Measurements from ENCODE around the gene TMEM212.
"Not testable (repeated sequence)": the region's sequence is repeated elsewhere in the genome, so short reads cannot be mapped to it uniquely, and the experiment has no call there.

Gene TMEM212

DNA sequence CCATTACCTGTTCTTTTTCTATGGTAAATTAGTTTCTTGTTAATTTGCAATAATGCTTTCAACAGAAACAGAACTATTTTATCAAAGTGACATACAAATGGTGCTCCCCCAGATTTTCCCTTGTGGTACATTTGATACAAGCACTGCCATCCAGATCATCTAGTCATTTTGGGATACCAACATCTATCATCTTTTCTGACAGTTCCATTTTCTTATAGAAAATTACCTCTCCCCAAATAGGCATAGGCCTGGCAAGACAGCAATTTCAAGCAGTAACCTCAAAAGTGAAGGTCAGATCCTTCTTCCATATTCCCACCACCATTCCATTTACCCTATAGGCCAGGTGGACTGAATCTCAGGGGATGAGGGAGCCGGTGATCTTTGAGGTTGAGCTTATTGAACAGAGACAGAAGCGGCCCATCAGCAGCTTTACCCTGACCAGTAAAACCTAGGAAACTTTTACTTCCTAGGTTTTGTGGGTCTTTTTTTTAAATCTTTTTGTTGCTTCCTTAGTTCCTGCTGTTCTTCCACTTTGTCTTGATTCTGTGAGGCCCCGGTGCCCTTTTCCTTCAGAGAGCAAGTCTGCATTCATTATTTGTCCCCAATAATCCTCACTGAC lies 29.8 kb upstream of the TMEM212 start:
- DNase-seq (ENCODE audit: low spot score): no peak

DNA sequence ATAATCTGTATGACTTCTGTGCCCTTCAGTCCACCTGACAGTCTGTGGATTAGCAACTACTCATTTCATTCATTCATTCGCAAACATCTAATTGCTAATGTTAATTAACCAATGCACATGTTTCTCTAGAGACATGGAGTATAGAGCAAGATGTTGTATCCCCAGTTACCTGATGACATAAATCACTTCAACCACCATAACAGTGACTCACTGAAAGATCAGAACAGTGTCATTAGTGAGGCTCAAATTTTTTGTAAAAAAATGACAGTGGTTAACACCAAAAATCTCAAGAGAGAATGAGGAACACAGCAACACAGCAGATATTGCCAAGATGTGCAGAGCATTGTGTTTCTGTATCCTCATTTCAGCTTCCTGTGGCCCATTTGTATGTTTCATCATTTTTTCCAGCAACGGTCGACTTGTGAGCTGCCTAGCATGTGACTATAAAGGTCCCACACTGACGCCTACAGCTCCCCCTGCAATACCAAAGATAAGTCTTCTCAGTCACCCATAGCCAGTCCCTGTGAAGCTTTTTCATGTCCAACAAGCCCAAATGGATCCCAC lies 29.2 kb upstream of the TMEM212 start:
- no peak for DNase-seq (ENCODE audit: low spot score)

DNA sequence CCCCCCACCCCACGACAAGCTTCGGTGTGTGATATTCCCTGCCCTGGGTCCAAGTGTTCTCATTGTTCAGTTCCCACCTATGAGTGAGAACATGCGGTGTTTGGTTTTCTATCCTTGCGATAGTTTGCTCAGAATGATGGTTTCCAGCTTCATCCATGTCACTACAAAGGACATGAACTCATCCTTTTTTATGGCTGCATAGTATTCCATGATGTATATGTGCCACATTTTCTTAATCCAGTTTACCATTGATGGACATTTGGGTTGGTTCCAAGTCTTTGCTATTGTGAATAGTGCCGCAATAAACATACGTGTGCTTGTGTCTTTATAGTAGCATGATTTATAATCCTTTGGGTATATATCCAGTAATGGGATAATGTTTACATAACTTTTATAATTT lies 28.5 kb upstream of the TMEM212 start:
- DNase-seq (ENCODE audit: low spot score): not testable (repeated sequence)

DNA sequence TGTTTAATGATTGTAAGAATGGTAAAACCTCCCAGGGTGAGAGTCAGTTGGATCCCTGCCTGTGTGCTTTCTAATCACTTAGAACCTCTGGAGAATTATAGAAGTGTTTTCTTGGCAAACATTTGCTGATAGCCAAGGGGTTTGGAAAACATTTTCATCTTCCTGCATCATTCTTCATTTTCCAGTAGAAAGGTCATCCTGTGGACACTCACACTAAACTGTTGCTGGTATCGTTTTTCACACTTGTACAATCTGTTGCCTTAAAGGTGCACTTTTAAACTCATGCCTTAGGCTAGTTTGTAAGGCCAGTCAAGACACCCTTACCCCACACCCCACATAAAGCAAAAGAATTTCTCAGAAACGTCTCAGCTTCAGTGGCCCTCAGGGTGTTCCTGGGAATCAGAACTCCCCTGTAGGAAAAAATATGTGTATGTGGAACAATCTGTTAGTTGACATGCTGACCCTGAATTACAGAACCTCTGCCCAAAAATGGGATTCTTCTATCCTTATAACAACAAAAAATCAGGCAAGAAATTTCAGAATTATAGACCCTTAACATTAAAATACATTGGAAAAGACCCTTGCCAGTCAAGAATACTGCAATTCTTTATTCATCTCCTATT lies 27.1 kb upstream of the TMEM212 start:
- DNase-seq (ENCODE audit: low spot score): no peak

DNA sequence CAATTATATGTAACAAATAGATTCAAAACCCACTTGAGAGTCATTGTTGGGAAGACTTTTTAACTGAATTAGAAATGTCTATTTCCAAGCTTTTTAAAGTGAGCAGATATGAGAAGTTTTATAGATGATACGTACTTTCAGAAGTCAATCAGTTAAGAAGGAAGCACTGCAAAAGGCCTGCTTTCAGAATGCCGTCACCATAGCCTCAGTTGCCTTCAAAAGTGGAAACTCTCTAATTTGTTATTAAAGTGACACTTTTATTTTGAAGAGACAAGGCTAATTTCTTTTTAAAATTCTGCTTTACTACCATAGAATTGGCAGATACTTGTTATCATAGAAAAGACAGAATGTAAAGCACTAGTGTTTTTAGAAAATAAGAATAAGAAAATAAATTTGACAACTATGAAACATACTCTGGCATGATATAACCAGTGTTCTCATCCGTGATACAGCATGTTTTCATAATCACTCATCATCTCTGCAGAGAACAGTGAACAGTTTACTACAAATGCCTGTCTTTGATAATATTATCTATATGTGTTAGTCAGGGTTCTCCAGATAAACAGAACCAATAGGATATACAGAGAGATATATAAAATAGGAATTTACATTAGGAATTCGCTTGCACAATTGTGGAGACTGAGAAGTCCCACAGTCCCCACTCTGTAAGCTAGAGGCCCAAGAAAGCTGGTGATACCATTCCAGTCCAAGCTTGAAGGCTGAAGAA lies 25.9 kb upstream of the TMEM212 start:
- no peak for DNase-seq (ENCODE audit: low spot score)

DNA sequence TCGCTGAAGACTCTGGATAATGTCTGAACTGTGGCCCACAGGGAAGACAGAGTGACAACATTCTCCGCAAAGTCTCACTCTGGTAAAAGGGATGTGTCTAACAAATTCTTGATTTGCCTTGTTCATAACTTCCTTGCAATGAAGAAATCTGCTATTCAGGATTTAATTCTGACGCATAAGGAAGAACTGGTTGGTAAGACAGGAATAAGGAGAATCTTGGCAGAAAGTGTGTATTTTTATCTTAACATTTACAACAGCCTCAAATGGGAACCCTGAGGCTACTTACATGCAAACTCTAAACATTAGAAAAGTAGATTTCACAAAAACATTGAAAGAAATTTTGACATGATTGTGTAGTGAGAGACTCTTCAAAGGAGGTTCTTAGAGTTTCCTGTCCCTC lies 22.1 kb upstream of the TMEM212 start:
- DNase-seq (ENCODE audit: low spot score): no peak

DNA sequence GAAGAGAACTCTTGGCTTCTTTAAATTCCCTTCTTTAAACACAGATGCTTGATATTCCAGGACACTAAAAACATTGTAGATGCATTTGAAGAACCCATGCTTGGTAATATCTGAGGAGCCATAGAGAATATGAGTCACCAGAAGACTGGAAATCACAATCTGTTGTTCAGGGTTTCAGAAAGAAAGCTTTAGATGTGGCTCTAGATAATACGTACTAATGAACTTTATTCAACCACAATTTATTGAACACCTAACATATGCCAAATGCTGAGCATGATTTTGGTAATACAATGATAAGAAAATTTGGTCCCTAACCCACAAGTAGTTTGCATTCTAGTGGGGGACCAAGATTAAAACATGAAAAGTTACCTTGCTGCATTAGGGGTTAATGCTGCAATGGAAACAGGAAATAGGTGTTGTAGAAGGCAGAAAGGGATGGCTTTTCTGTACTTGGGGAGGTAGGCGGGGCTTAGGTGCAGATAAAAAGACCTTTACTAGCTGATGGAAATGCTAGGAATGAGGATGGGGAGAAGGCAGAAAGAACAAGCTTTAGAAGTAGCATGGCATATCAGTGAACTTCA lies 21.3 kb upstream of the TMEM212 start:
- no peak for DNase-seq (ENCODE audit: low spot score)

DNA sequence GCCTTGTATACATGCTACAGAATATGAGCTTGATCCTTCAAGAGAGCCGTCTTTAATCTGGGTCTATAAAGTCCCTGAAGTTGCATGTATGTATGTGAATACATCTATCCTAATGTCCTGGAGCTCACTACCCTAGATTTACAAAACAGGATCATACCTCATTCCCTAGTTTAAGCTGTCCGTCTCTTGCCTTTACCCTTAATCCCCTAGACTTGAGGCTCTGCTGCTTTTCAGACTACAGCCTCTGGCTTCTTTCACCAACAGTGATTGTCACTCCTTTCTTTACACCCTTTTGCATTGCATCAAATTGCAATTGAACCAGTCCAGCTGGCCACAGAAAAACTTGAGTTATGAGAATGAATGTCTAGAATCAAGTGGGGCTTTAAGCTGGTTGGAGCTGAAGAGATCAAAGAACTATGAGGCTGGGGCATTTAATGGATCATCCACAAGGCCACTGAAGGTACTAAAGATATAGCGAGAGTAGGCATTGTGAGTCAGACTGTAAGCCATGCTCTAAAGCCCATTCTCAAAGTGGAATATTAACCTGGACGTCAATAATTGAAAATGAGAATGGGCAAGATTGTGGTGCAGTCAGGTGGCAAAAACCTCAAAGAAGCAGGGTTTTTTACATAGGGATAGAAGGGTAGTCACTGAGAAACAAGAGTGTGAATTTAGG lies 20.6 kb upstream of the TMEM212 start:
- DNase-seq (ENCODE audit: low spot score): no peak

DNA sequence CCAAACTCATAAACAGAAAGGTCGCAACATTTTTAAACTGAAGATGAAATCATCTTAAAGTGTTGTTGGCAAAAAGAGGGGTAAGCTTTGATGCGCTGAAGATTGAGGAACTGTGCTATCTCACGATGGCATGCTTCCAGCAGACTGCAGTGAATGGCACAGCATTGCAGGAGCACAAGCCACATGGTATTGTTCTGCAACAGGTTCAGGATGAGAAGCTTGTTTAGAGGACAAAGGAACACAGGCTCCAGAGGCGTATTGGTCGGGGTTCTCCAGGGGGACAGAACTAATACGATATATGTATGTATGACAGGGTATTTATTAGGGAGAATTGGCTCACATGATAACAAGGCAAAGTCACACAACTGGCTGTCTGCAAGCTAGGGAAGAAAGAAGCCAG lies 19.0 kb upstream of the TMEM212 start:
- no peak for DNase-seq (ENCODE audit: low spot score)

DNA sequence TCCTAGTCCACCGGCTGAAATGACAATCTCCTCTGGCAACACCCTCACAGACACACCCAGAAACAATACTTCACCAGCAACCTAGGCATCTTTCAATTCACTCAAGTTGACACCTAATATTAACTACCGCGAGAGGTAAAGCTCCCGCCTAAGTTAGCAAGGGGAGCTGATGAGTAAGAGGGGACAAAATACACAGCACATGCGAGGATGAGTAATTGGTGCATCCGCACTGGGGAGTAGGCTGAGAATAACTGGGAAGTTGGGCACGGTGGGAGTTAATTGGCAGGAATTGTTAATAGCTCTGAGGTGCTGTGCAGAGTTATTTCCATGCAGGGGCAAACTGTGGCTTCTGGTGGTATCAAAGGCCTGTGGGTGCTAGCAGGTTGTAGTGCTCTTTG lies 18.3 kb upstream of the TMEM212 start:
- DNase-seq (ENCODE audit: low spot score): no peak

DNA sequence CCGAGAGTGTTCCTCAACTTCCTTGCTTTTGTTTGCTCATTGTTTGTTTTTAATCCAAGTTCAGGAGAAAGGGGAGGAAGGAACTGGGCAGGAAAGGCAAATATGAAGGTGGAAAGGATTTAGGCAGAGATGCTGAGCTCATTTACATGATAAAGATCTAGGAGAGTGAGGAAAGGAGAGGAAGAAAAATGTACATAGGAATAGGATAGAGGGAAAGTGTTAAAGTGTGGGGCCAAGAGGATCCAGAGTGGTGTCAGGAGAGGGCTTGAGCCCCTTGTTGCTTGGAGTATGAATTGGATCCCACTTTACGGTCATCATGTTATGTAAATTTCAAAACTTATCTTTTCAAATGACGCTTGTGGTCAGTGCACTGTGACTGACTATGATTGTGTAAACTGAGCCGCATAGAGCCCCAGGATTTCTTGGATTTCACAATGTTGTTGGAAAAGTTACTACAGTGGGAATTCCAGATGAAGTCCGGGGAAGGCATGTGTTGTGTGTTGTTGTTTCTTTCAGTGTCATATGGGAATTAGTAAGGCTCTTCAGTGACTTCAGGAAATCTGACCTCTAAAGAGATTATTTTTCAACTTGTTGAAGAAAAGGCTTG lies 17.8 kb upstream of the TMEM212 start:
- no peak for DNase-seq (ENCODE audit: low spot score)

DNA sequence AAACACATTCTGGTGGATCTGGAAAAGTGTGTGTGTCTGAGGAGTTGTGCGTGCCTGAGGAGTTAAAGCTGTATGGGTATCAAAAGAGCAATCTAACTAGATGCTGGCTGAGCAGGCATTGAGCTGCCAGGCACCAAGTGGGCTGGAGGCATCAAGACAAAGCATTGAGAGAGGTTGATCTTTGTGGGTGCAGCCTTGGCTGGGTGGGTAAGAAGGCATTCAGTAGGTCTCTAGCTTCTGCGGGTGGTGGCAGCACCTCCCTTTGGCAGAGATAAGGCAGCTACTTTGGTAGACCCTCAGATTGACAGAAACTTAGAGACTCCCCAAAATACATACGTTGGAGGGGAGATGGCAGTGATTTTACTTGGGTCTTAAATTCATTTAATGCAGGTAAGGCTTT lies 15.8 kb upstream of the TMEM212 start:
- no peak for DNase-seq (ENCODE audit: low spot score)

DNA sequence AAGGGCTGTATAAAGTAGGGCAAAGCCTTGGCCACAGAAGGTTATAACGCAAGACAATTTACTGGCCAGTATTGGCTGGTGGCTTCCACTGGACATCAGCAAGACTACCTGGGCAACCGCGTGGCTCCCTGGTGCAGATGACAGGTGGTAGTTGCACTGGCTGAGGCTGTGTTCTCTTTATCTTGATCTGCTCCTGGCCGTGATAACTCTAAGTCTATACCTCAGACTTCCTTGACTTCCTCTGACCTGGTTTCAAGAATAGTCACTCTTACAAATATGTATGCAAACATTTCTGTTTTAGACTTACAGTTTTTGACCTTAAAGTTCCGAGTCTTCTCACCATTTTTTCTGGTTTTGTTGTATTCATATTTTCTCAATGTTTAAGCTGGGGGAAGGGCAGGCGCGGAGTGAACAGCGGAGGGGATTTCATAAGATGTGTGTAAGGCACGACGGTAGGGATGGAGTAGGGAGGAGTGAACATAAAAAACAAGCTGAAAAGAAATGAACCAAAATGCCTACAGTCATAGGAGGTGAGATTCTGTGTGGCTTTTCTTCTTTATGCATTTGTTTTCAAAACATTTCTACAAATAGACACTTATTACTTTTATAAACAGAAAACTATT lies 15.2 kb upstream of the TMEM212 start:
- no peak for DNase-seq (ENCODE audit: low spot score)

DNA sequence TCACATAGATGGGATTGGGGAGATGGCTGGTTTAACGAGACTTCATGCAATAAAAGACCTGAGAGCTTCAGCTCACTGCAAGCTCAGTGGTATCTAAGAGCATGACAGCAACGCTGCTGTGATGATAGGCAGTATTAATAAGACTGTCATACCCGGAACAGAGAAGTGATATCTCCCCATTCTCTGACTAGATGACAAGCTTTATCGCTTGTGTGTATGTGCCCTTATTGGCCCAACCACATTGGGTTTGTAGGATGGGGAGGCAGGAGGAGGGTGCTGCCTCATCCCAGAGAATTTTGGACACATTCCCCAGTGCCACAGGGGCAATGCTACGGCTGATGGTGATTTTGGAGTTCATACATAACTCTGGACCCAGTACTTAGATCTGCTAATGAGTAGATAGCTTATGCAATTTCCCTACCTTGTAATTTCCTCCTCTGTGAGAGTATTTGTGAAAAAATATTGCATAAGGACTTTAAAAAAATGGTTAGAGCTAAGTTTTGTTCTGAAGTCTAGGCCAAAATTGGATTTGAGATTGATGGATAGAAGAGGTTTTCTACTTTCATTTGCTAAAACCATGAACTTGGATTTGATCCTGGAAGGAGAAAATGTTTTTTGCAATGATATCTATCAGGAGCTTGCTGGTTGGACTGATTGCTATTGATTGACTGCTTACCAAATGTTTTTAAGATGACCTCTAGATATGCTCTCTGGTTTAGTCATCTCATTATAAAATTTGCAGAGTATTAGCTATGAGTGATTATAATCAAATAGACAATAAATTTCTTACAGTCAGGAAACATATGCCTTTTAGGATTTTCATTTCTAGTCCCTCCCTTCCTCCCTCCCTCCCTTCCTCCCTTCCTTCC lies 14.0 kb upstream of the TMEM212 start:
- DNase-seq (ENCODE audit: low spot score): no peak

DNA sequence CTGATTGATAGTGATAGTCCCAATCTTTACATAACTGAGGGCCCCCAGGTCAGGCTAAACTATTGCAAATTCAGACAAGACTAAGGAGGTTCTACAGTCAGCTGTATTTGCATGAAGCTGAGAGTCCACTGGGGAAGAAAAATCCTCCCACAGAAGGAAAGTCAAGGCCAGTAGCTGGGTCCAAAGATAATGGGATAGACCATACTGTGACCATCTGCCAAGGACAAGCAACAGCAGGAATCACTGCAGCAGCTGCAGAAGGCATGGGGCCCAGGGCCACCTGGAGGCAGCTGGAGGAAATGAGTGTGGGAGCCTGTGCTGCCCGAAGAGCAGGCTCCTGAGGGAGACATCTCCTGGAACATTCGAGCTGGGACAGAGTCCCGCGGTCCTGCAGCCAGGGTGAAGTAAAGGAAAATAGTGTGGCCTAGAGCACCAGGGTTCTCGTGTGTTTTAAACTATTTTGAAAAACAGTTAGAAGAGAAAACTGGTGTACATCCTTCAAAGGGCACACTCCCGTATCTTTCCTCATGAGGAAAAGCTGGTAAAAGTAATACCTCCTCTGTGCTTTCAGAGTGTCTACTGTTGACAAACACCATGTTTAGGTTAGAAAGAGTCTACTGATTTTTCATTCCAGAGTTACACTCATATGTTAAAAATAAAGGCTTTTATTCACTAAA lies 13.2 kb upstream of the TMEM212 start:
- peak; percentile 62 for DNase-seq (ENCODE audit: low spot score)

DNA sequence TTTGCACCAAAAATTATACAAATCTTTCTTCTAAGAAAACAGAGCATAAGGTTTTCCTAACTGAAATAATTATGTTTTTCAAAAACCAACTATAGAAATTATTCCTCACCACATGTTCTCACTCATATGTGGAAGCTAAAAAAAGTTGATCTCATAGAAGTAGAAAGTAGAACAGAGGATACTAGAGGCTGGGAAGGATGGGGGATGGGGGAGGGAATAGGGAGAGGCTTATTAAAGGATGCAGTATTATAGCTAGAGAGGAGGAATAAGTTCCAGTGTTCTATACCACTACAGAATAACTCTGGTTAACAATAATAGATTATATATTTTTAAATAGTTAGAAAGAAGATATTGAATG lies 12.7 kb upstream of the TMEM212 start:
- no peak for DNase-seq (ENCODE audit: low spot score)

DNA sequence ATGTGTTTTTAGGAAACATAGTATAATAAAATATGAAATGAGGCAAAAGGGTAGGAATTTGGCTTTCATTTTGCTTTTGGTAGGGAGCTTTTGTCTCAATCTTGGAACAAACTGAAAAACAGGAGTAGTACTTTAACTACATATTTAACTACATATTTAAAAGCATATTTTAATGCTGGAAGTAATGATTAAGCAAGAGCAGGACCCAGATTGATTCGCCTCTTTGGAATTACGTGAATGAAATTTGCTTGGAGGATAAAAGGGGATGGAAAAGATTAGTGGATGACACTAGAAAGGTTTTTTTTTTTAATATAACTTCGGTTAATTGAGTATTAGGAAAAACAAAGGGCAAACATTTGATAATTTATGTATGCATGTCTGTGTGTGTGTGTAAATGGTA lies 11.2 kb upstream of the TMEM212 start:
- no peak for DNase-seq (ENCODE audit: low spot score)

DNA sequence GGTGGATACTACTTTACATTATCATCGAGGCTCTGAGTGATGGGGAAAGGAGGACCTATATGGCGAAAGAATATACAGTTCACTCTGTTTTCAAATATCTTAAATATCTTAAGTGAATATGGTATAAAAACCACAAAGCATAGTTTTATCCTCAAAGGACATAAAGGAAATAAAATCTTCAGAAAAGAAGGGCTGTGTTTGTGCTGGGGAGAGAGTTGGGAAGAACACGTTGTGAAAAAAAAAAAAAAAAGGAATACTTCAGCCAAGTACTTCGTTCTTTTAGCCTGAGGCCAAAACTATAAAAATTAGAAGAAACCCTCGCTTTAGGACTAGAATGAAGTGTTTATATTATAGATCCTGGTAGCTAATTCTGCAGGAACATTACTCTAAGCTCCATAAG lies 10.2 kb upstream of the TMEM212 start:
- DNase-seq (ENCODE audit: low spot score): no peak

DNA sequence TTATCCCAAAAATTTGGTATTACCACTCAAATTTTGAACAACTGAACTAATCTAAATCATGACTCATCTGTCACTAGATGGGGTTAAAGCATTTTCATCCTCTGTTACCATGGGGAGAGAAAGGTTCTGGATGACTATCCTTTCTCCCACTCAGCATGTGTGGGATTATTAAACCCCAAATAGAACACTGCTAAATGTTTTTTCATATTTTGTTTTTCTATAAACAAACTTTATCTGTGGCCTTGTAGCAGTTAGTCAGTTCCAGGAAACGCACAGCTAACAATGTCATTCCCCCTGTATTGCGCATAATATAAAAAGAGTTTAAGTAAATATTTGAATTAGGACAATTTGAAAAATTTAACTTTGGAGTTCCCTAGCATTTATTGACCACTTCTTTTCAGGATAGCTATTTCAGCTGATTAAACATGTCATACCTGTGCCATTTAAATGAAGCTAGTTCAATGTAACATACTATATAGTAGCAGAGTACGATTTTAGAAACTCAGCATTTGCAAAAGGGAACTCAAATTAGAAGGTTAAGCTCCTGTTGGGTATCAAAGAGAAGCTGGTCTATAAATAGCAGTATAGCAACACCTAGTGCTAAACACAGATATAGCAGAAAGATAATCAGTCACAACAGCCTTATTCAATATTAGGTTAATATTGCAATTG lies 9.2 kb upstream of the TMEM212 start:
- no peak for DNase-seq (ENCODE audit: low spot score)

DNA sequence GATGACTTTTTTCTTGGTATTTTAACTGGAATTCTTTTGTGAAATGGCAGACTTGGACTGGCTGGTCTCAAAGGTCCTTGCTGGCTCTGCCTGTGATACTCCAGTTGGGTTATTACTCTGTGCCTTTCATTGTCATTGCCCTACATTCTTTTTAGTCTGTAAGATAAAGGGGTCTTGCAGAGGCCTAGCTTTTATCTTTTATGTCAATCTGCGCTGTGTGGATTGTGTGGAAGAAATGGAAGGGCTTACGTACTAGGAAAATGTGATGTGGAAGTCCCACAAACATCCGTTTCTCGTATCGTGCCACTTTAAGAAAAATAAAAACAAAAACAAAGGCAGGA lies 8.7 kb upstream of the TMEM212 start:
- no peak for DNase-seq (ENCODE audit: low spot score)
